Transverse colon (tissue), 4 donors: ENCODE results near the gene HEATR9. TPM values are rescaled to one million over a fixed set of nuclear protein-coding genes. Genes with fewer than 3 reads are reported as not detected.

Experiments used
- DNase-seq: peaks from one replicate; pipeline ENCODE4 v3.0.0-alpha.2; 2019
- H3K27ac ChIP-seq, 4 donors: fragments of 200-600 bp; sonication (generic); 2 replicates each; pipeline ENCODE4 v1.5.1; 2016 to 2018; ENCODE audit warnings: inconsistent platforms in 4 of 4
- H3K27me3 ChIP-seq: fragments of 200-600 bp; sonication (generic); 2 replicates; pipeline ENCODE4 v1.5.1; 2017; ENCODE audit warnings: inconsistent platforms
- H3K36me3 ChIP-seq, 4 donors: fragments of 200-600 bp; sonication (generic); 2 replicates each; pipeline ENCODE4 v1.5.1; 2017 to 2019; ENCODE audit warnings: inconsistent platforms in 4 of 4
- H3K4me1 ChIP-seq, 4 donors: fragments of 200-600 bp; sonication (generic); 2 replicates each; pipeline ENCODE4 v1.5.1; 2017 to 2020; ENCODE audit warnings: inconsistent platforms in 4 of 4
- H3K4me3 ChIP-seq, 4 donors: fragments of 200-600 bp; sonication (generic); 1 replicate in 1 of 4; 2 replicates in 3 of 4; pipeline versions ENCODE4 v1.5.1 to v1.6.1; 2017 to 2019; ENCODE audit warnings: inconsistent platforms in 4 of 4
- H3K9me3 ChIP-seq, 2 donors: fragments of 200-600 bp; sonication (generic); 2 replicates each; pipeline ENCODE4 v1.5.1; 2017 to 2019; ENCODE audit warnings: inconsistent platforms in 2 of 2
- EP300 ChIP-seq: sonication (generic); formaldehyde crosslinking; IDR thresholded peaks from one replicate; pipeline ENCODE4 v1.6.1; 2017; ENCODE audit warnings: antibody characterized with exemption, low read depth
- POLR2A ChIP-seq: fragments of 450-650 bp; IDR thresholded peaks from one replicate; pipeline ENCODE4 v1.6.1; 2016; ENCODE audit warnings: antibody characterized with exemption, mild to moderate bottlenecking, moderate library complexity
- POLR2AphosphoS5 ChIP-seq, 3 donors: sonication (generic); formaldehyde crosslinking; IDR thresholded peaks; one replicate each; pipeline ENCODE4 v1.6.1; 2016; ENCODE audit warnings: antibody characterized with exemption in 3 of 3
- WGBS, 2 donors: methylation state at CpG; one replicate each; pipeline ENCODE4 v1.1.5; 2018; ENCODE audit warnings: low coverage in 1 of 2; 5-methylcytosine and 5-hydroxymethylcytosine counted together
- in situ Hi-C, 4 donors: fragments of 200-750 bp; cut with MboI; loops; one replicate each; pipeline versions ENCODE4 v1.15.0 to v1.15.1; 2017; ENCODE audit warnings: low sequenced_read_pairs in 3 of 4, low pct_ligation_motif_present in 1 of 4, low pct_unique_long_range_greater_than_20kb in 1 of 4
- intact Hi-C: fragments of 100-400 bp; cut with DNase I; formaldehyde crosslinking; loops from one replicate; pipeline ENCODE4 v1.15.1; 2023; ENCODE audit warnings: low total_unique reads
- total RNA-seq, 4 donors: library from RNA; depleted of rRNA; stranded (reverse); fragments of >200 nt; gene quantifications; one replicate each; pipeline ENCODE4 v1.1.0, GENCODE V29; 2016
- TF ChIP-seq, protein P1 (sequence below), 5 experiments: fragments of 200-600 bp in 3 of 5; fragments of 450-650 bp in 2 of 5; sonication (generic) in 3 of 5; IDR thresholded peaks; 1 replicate in 2 of 5; 2 replicates in 3 of 5; pipeline ENCODE4 v1.5.1; 2016 to 2017; ENCODE audit warnings: antibody characterized with exemption in 5 of 5, inconsistent platforms in 3 of 5, mild to moderate bottlenecking in 2 of 5, moderate library complexity in 1 of 5

HEATR9 gene
- total RNA-seq, 4 donors from 2014 or later: not detected

- Histone ChIP-seq H3K4me1 (no peaks in the 10 kb centered on the region), H3K9me3 (no peaks in the 10 kb centered on the region), H3K27me3 (no peaks in the 10 kb centered on the region), H3K27ac (no peak overlapping the region), H3K4me3 (no peak overlapping the region), H3K36me3 (no peaks in the 10 kb centered on the region)
- WGBS, 2 donors: 76 to 100% methylated on average over 1 to 5 of the region's 5 CpGs
- intact Hi-C loops: no loop called here
- DNase-seq: no peak
- TF ChIP-seq, protein P1, sequence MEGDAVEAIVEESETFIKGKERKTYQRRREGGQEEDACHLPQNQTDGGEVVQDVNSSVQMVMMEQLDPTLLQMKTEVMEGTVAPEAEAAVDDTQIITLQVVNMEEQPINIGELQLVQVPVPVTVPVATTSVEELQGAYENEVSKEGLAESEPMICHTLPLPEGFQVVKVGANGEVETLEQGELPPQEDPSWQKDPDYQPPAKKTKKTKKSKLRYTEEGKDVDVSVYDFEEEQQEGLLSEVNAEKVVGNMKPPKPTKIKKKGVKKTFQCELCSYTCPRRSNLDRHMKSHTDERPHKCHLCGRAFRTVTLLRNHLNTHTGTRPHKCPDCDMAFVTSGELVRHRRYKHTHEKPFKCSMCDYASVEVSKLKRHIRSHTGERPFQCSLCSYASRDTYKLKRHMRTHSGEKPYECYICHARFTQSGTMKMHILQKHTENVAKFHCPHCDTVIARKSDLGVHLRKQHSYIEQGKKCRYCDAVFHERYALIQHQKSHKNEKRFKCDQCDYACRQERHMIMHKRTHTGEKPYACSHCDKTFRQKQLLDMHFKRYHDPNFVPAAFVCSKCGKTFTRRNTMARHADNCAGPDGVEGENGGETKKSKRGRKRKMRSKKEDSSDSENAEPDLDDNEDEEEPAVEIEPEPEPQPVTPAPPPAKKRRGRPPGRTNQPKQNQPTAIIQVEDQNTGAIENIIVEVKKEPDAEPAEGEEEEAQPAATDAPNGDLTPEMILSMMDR (IDR thresholded peaks at IDR 0.05): no peak
- TF ChIP-seq POLR2AphosphoS5 (IDR thresholded peaks at IDR 0.05): no peak
- no peak for TF ChIP-seq POLR2A
- TF ChIP-seq EP300: no peak
- in situ Hi-C loops: no loop called here
These were observed 12.7 kb downstream of the HEATR9 start for GRCh38 chr17:35855965-35856364.

DNA sequence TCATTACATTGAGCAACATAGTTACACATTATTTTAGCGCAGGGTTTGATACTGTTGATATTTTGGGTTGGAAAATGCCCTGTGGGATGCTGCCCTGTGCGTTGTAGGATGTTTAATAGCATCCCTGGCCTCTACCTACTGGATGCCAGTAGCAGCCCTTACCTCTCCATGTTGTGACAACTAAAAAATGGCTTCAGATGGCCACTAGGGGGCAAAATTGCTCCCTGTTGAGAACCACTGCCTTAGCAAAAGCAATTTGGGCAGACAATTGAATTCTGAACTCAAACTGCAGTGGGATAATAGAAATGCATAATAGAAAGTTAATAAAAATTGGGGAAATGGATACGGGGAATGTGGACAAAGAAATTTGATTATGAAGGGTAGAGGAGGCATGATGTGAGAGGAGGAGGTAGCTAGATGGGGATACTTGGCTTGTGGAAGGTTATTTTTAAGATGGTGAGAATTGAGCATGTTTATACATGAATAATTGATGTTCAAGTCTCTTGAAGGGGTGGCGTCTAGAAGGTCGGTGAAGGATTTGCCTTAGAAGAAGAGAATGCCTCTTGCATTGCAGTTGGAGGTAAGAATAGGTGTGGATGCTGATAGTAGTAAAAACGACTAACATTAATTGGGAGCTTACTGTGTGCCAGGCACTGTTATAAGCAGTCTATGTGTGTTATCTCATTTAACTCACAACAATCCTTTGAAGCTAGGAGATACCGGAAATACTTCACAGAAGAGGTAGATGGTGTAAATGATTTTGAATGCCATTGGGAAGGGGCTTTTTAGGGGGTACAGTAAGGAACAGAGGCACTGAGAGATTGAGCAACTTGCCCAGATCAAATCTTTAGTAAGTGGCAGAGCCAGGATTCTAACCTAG, 19.0 kb downstream of the HEATR9 start:
- intact Hi-C loops (loop anchor here (1.0 kb wide), 1 partner anchor 20 kb away; no protein-coding TSS in a partner anchor), in situ Hi-C loops (no loop called here)
- TF ChIP-seq EP300: no peak
- TF ChIP-seq POLR2A: no peak
- TF ChIP-seq POLR2AphosphoS5 (IDR thresholded peaks at IDR 0.05): no peak
- TF ChIP-seq, protein P1 (IDR thresholded peaks at IDR 0.05): peak; percentile 55 to 77 (median 69)
- H3K4me1 ChIP-seq: no peaks in the 10 kb centered on the region
- H3K9me3 ChIP-seq: no peaks in the 10 kb centered on the region
- no peaks in the 10 kb centered on the region for H3K27me3 ChIP-seq
- WGBS, 2 donors: 71 to 77% methylated on average over 7 of the region's 7 CpGs
- DNase-seq: peak; percentile 43
- no peak overlapping the region for H3K27ac ChIP-seq
- no peak overlapping the region for H3K4me3 ChIP-seq
- peaks cover 0 to 25% (median 12%) of the 10 kb centered on the region in 4 donors for H3K36me3 ChIP-seq

DNA sequence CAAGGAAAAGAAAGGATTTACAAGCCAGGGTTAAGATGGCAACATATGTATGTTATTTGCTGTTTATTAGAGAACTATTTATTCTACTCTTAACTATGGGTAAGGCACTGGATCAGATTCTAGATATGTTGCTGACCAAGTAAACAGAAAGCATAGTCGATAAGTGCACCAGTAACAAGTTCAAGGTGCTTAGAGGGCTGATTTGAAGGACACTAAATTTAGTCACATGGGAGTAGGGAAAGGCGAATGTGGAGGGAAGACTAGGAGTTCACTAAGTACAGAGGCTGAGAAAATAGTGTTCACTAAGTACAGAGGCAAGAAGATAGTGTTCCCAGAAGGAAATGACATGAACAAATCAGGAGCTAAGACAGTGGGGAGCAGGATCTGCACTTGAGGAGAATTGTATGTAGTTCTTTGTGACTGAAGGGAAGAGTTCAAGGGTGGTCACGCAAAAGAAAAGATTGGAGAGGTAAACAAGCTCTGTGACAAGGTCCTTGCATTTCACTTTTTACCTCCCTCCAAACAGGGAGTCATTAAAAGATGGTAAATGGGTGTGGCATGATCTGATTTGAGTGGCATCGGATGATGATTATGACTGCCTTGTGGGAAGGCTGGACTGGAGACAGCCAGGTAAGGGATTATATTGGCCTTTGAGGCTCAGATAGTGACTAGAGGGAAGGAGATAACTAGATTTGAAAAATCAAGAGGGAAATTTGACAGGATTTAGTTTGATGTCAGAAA, 20.9 kb downstream of the HEATR9 start:
- in situ Hi-C loops: no loop called here
- WGBS, 2 donors: 52 to 60% methylated on average over 4 of the region's 4 CpGs
- H3K36me3 ChIP-seq: peaks cover 0 to 45% (median 22%) of the 10 kb centered on the region in 4 donors

DNA sequence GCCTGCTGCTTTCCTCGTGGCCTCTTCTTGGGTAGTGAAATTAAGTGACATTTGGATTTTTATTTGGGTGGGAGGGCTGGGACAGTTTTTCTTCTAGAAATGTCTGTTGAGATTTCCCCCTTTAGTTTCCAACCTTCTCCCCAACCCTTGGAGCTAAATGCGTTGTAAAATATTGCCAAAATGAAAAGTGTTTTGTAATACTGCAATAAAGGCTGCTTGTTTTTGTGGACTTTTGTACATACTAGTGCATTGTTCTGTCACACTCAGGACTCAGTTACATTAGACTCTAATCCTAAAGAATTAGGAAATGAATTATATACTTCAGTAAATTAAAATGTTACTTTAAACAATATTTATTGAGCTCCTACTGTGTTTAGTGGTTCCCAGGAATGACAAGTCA, 21.7 kb downstream of the HEATR9 start:
- Histone ChIP-seq H3K27me3 (no peaks in the 10 kb centered on the region), H3K36me3 (peaks cover 0 to 53% (median 26%) of the 10 kb centered on the region in 4 donors), H3K9me3 (no peaks in the 10 kb centered on the region), H3K4me3 (no peak overlapping the region), H3K27ac (no peak overlapping the region), H3K4me1 (no peaks in the 10 kb centered on the region)
- intact Hi-C loops (no loop called here), in situ Hi-C loops (no loop called here)
- WGBS, 2 donors: 52 to 54% methylated on average over 2 of the region's 2 CpGs
- TF ChIP-seq, protein P1 (IDR thresholded peaks at IDR 0.05): no peak
- no peak for TF ChIP-seq POLR2AphosphoS5 (IDR thresholded peaks at IDR 0.05)
- no peak for TF ChIP-seq EP300
- DNase-seq: no peak

More for the DNA sequence above, 20.9 kb downstream of the HEATR9 start:
- Histone ChIP-seq H3K4me3 (no peak overlapping the region), H3K27ac (no peak overlapping the region), H3K9me3 (no peaks in the 10 kb centered on the region), H3K27me3 (no peaks in the 10 kb centered on the region), H3K4me1 (no peaks in the 10 kb centered on the region)
- no peak for DNase-seq
- intact Hi-C loops: no loop called here
- TF ChIP-seq POLR2A: no peak
- TF ChIP-seq, protein P1 (IDR thresholded peaks at IDR 0.05): no peak
- no peak for TF ChIP-seq EP300
- no peak for TF ChIP-seq POLR2AphosphoS5 (IDR thresholded peaks at IDR 0.05)
